SIG-M5 (cell line): ENCODE data around the gene TBC1D14.
A peak's percentile ranks its signal among the peaks of the same experiment; 100 is the strongest.
"Not testable (repeated sequence)": the region's sequence is repeated elsewhere in the genome, so short reads cannot be mapped to it uniquely, and the experiment has no call there.

Source experiments
- DNase-seq: peaks from one replicate; lab custom pipeline; 2025; lab: John Stamatoyannopoulos, UW

Gene TBC1D14

DNA sequence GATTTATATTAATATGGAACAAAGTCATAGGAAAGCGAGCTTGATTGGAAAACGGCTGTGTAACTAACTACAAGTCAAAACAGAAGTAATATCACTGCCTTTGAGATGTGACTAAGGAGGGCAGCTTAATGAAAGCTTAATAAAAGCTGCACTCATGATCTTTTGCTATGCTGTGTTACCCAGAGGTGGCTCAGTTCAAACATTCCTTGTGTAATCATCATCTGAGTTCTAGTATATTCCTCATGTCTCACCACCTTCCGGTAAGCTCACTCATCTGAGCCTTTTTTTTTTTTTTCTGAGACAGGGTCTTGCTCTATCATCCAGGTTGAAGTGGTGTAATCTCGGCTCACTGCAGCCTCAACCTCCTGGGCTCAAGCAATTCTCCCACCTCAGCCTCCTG lies 153.2 kb downstream of the TBC1D14 start:
- no peak for DNase-seq

DNA sequence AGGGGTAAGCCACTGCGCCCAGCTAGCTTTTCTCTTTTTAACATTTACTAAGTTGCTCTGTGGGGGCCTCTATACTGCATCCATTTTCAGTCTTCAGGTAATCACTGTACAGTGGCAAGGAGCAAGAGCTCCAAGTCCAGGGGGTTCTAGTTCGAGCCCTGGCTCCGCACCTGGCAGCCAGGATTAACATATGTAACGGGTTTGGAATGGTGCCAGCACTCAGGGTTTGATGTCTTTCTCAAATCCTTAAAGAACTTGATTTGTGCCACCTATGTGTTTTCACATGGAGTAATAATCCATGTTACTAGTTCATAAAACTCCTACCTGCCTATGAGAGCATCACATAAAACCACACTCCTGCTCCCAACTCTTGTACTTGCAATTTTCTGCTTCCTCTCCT lies 153.7 kb downstream of the TBC1D14 start:
- DNase-seq = no peak

DNA sequence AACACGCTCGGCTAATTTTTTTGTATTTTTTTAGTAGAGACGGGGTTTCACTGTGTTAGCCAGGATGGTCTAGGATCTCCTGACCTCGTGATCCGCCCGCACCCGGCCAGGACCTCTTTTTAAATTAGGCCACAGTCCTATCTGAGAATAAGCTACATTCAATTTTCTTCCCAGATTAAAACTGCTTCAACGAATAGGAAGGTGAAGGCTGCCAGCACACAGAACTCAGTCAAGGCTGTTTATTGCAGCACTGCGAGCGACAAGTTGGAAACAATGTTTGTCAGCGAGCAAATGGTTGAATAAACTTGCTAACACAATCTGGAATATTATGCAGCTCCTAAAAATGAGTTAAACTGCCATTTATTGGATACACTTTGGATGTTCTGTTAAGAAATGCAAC lies 156.4 kb downstream of the TBC1D14 start:
- no peak for DNase-seq

DNA sequence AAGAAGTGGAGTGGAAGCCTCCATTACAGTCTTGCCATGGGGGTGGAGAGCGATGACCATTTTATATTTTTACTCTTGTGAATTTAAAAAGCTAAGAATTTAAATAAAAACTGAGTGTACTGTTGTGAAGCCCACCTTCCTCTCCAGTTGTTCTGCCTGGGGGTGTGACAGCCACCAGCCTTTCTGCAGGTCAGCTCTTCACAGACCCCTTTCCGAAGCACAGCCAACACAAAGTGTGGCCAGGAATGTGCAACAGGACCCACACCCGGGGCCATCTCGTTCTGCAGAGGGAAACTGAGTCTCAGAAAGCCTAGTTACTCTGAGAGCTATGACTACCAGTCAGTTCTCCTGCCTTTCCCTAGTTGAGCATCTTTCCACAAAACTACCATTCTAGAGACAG lies 156.9 kb downstream of the TBC1D14 start:
- DNase-seq = no peak

DNA sequence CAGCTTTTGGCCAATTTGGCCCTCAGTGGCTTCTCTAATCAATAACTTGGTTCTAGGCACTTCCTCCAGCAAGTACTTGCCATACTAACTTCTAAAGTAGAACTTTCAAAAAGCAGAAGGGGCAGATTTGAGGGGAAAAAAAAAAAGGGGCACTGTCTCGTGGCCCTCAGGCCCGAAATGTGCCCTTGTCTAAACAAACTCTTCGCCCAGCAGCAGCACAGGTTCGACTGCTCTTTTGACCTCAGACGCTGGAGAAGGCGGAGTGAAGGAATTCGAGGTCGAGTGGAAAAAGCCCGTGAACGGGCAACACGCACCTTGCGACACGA lies 157.5 kb downstream of the TBC1D14 start:
- DNase-seq = no peak

DNA sequence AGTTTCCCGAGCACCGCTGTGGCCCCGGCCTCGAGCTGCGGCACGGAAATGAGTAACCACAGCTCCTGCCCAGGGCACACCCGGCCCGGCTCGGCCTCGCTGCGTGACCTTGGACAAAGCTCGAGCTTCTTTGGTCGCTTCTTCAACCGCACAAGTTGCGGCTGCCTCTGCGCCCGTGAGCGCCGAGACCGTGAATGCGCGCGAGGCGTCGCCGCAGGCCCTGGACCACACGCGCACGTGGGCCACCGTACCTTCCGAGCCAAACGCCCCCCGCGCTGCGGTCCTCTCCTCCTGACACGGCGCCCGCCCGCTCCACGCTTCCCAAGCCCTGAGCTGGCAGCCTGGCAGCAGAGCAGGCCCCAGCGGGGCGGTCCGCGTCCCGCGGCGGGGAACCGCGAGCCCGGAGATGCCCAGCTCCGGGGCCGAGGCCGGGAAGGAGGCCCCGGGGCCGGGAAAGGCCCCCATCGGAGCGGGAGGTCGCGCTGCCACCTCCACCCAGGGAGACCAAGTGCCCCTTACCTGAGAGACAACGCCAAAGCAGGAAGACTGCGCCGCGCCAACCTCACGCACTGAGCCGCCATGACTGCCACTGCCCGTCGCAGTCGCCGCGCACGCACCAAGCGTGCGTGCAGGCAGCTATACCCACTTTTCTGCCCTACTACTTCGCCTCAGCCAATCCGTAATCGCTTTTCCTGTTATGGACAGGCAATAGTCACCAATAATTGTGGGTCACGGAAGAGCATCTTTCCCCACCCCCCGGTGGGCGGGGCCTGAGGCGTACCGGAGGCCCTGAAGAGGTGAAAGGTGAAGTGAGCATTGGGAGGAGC lies 158.0 kb downstream of the TBC1D14 start, which contains the start of gene GRPEL1:
GRPEL1 (minus strand) TSS at position 613 of the 827 bp plus-strand sequence; CDS start at position 581, 32 bp downstream.
- DNase-seq = peak; percentile 96

DNA sequence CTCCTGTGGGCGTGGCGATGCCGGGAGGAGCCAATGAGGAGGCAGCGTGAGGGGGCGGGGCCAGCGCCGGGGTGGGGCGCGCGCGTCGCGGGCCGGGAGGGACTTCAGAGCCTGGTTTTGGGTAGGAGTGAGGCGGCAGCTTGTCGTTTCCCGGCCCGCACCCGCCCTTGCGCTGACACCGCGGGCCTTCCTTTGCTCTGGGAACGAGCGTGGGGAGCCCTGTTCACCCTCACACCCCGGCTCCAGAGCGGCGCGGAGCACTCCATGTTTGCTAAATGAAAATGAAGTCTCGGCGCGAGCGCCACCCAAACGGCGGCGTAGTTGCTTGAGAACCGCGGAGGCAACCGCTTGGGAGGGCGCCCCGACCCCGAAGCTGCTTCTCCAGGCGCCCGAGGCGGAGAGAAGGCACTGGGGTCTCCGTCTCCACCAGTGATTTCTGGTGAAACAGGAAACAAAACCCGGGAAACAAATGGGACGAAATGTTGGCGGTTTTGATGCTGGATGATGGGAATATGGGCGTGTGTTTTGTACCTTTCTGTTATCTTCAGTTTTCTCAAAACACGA lies 158.7 kb downstream of the TBC1D14 start:
- DNase-seq = no peak

DNA sequence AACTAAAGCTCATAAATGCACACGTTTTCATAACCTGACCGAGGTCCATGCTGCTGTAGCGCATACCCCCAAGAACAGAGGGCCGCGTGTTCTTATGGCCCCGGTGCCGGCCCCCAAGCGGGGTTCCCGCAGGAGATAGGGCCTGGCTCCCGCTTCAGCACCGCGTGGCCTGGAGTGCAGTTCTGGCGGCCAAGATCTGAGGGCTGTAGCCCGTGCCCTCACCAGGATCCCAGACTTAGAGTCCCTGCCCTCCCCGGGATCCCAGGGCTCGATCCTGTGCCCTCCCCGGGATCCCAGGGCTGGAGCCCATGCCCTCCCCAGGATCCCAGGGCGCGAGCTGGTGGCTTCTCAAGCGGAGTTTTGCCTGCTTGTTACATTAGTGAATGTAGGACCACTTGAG lies 159.3 kb downstream of the TBC1D14 start:
- no peak for DNase-seq

DNA sequence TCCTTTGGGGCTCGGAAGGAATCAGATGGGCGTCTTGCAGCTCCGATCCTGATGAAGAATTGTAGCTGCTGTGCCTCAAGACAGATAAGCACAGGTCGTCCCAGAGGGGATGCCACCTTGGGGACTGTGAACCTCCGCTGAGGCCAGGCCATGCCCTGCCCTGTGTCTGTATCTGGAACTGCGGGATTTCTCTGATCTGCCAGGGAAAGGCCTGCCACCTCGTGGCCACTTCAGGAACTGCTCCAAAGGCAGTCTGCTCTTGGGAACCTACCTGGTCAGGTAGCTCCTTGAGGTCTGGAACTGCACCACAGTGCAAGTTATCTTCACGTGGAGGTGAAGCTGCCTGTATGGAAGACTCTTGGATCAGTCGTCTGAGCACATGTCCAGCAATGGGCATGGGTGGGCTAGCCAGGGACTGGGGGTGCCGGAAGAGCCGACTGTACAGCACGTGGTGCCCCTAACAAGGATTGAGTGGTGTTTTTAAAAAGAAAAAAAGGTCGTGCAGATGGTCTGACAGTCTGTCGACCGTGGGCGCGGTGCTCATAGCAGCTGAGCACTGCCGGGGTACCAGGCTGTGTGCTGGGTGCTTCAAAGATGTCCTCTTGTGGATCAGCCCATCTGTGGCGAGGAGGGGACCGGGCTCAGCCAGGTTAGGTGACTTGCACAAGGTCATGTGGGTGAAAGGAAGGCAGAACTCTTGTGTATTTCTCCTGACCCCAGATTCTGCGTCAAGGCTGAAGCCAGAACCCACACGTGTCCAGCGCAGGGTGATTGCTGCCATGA lies 161.3 kb downstream of the TBC1D14 start:
- DNase-seq = no peak

DNA sequence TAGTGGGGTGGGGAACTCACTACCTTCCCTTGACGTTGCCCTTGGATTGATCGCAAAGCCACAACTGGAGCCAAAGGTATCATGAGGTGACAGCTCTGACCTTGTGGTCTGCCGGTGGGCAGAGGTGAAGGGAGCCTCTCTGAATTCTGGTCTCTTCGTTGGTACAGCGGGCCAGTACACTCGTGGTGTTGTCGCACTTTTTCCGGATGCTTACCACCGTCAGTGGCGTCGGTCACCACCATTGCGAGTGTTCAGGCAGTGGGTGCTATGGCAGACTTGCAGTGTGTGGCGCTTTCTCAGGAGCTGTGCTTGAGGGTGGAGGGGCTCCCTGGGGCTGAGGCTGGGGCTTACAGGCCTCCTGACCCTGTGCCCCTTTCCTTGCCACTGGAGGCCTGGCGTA lies 163.4 kb downstream of the TBC1D14 start:
- no peak for DNase-seq

DNA sequence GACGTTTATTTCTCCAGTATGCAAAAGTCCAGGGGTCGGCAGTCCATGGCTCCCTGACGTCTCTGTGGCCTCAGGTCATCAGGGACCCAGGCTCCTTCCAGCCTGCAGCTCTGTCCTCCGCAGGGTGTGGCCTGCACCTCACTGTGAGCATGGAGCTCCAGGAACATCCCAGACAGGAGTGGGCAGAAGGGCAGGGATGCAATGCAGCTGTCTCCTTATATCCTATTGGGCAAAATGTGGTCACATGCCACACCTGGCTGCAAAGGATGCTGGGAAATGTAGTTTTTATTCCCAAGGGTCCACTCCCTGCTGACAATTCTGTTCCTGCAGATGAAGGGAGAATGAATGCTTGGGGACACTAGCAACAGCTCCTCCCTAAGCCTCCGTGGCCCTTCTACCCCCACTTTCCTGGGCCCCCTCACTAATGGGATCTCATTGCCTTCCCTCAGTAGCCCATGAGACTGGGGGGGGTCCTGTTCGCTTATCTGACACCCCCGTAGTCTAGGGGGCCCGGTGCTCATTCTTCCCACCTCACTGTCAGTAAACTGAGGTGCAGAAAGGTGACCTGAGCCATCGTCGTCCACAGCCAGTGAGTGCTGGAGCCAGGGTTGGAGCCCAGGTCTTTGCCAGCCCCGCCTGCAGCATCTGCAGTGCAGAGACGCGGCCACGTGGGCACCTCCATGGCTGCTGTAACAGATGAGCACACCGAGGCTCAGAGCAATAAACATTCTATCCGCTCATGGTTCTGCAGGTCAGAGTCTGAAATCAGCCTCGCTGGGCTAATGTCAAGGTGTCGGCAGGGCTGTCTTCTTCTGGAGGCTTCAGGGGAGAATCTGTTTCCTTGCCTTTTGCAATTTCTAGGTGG lies 164.1 kb downstream of the TBC1D14 start:
- no peak for DNase-seq

DNA sequence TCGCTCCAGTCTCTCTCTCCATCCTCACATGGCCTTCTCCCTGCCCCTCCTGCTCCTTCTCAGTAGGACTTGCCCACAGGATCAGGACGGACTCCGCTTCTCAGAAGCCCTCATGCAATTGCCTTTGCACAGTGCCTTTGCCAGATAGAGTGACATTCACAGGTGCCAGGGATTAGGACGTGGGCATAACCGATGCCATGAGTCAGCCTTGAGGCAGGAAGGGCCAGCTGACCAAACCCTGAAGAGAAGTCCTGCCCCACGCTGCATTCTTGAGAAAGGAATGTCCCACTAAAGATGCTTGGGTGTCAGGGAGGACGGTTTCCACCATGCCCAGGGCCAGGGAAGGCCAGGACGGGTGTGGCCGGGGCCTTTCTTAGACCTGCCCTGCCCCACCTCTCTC lies 164.8 kb downstream of the TBC1D14 start:
- DNase-seq = no peak

DNA sequence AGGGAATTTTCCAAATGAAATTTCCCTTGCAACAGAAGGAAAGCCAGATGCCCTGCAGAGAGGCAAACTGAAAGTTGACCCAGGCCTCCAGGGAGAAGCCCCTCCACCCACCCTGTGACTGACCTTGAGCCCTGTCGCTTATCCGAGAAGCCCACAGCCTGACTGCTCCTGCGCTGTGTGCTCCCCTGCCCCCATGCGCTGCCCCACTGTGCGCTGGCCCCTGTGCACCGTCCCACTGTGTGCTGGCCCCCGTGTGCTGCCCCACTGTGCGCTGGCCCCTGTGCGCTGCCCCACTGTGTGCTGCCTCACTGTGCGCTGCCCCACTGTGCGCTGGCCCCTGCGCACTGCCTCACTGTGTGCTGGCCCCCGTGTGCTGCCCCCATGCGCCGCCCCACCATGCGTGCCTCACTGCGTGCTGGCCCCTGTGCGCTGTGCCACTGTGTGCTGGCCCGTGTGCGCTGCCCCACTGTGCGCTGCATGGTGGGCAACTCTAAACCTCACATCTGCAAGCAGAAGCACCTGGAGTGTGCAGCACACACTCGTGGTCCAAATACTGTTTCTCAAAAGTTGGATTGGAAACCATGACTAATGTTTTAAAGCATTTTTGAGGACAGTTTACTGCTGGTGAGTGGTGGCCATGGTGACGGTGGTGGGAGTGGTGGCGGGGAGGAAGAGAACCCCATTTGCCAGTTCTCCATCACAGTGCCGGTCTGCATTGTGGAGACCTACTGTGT lies 166.5 kb downstream of the TBC1D14 start:
- DNase-seq = no peak

DNA sequence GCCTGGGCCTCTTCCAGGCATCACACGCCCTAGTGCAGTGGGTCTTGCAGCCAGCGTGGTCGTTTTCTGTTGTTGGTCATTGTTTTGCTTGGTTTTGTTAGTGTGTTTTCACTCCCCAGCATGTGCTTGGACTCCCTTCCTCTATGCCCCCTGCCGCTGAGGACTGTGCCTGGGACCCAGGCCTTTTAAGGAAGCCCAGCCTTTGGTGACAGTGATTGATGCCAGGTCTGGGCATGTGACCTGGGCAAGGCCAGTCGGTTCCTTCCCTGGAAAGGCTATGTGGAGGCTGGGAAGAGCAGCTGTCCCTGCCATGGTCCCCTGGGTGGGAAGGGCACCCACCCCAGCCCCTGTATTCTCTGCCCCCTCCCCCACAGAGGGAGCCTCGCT lies 167.1 kb downstream of the TBC1D14 start:
- DNase-seq = no peak

DNA sequence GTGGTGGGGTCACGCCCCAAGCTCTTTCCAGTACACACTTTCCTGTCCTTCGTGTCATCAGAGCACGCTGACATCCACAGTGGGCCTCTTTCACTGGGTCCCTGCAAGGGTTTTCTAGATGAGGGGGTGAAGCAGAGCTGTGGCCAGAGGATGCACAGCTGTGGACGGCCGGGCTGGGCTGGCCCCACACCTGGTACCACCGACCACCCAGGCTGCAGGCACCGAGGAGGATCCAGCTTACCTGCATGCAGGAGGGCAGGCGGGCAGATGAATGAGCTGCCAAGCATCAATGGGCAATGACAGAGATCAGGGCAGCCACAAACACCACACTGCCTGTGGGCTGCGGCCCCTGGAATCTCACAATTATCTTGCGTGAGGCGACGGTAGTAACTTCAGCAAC lies 167.7 kb downstream of the TBC1D14 start:
- no peak for DNase-seq

DNA sequence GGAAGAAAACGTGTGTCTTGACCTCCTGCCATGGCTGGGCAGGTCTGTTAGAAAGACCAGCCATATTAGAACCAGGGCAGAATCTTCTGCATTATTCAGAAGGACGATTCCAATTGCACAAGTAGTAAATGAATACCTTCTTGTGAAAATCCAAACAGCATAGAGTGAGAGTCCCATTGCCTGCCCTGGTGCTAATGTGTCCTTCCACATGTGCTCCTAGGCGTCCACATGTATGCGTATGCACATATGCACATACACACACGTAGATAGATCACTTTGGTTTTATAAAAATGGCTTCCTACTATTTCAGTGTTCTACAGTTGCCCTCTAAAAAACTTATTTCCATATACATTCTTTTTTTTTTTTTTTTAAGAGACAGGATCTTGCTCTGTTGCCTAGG lies 168.4 kb downstream of the TBC1D14 start:
- DNase-seq = no peak

DNA sequence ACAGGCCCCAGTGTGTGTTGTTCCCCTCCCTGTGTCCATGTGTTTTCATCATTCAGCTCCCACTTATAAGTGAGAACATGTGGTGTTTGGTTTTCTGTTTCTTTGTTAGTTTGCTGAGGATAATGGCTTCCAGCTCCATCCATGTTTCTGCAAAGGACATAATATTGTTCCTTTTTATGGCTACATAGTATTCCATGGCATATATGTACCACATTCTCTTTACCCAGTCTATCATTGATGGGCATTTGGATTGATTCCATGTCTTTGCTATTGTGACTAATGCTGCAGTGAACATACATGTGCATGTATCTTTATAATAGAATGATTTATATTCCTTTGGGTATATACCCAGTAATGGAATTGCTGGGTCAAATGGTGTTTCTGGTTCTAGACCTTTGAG lies 169.9 kb downstream of the TBC1D14 start:
- not testable (repeated sequence) for DNase-seq

DNA sequence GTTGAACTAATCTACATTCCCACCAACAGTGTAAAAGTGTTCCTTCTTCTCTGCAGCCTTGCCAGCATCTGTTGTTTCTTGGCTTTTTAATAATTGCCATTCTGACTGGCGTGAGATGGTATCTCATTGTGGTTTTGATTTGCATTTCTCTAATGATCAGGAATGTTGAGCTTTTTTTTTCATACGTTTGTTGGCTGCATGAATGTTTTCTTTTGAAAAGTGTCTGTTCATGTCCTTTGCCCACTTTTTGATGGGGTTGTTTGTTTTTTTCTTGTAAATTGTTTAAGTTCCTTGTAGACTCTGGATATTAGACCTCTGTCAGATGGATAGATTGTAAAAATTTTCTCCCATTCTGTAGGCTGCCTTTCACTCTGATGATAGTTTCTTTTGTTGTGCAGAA lies 170.3 kb downstream of the TBC1D14 start:
- DNase-seq = not testable (repeated sequence)
